HT-29 (cell line): Measurements from ENCODE around the gene CACNA1C. TPM values are rescaled to one million over a fixed set of nuclear protein-coding genes. Genes with fewer than 3 reads are reported as not detected.

Experiments used
- DNase-seq: peaks from one replicate; pipeline ENCODE4 v3.0.0-alpha.2; 2015; ENCODE audit warnings: low spot score
- total RNA-seq: library from RNA; depleted of rRNA; stranded (reverse); fragments of >200 nt; shearing (Covaris generic); gene quantifications from 2 replicates; pipeline ENCODE4 v1.2.3, GENCODE V29; 2014

Gene CACNA1C
- total RNA-seq, 1 experiment from 2014 or later = under 0.01 TPM

- no peak for DNase-seq
These were observed 585.7 kb downstream of the CACNA1C start for GRCh38 chr12:2638273-2639019.

GRCh38 chr12:2639020-2639298 is 586.2 kb downstream of the CACNA1C start:
- DNase-seq = no peak

DNA sequence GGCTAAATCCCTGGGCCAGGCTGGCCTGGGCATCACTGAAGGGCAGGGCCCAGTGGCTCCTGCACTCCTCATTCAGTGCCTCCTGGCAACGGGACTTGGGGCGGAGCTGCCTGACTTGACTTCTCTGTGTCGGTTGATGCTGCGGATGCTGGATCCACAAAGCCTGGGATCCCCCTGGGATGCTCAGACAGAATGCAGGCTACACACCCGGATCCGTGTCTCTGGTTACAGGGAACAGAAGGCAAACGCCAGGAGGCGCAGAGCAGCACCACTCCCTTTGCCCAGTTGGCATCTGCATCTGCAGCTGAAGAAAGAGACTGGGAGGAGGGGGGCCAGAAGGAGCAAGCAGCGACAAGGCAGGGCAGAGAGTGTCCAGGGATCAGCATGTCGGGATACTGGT is 587.5 kb downstream of the CACNA1C start:
- DNase-seq = no peak

- no peak for DNase-seq
These were observed 587.9 kb downstream of the CACNA1C start for GRCh38 chr12:2640709-2641108.

GRCh38 chr12:2641207-2641606 is 588.4 kb downstream of the CACNA1C start:
- peak; percentile 21 for DNase-seq

GRCh38 chr12:2641761-2642160 is 589.0 kb downstream of the CACNA1C start:
- no peak for DNase-seq

- DNase-seq = no peak
These were observed 589.5 kb downstream of the CACNA1C start for GRCh38 chr12:2642176-2642892.

DNA sequence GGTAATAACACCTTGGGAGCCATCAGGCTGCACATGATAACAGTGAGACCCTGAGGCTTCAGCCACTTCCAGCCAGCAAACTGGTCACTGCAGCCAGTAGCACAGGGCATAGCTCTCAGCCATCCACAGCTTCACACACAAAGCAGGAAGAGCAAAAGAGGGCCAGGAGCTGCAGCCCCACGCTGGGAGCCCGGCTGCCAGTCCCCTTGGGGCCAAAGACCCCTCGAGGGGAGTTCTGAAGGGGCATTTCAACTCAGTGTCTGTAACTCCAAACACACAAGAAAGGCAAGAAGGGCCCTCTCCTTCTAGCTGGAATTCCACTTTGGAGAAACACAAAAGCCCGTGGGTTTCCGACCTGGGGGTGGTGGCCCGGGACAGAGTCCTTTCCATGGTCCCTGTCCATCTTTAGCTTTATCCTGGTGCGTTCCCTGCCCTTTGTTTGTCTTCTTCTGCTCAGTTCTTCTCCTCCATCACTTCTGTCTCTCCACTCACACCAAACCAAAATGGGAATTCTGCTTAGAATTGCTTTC is 590.2 kb downstream of the CACNA1C start:
- no peak for DNase-seq

- DNase-seq = no peak
These were observed 590.9 kb downstream of the CACNA1C start for GRCh38 chr12:2643576-2644135.

GRCh38 chr12:2644683-2645405 is 592.1 kb downstream of the CACNA1C start:
- DNase-seq = no peak

- DNase-seq = no peak
These were observed 592.7 kb downstream of the CACNA1C start for GRCh38 chr12:2645460-2645859.

DNA sequence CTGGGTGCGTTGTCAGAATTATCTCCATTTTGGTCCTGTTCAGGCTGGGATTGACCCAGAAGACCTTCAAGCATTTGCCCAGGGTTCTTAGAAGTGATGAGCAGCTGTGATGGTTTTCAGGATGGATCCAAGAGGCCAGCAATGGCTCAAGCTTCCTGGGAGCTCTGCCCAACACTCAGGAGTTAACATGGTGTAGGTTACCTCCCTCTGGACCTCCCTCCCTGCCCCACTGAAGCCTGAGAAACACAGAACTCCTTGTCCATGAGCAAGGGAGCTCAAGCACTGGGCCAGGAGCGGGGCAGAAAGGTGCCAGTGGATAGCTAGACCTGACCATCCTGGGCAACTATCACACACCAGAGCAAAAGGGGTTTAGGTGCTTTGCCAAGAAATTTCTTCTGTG is 593.6 kb downstream of the CACNA1C start:
- no peak for DNase-seq

- no peak for DNase-seq
These were observed 594.4 kb downstream of the CACNA1C start for GRCh38 chr12:2647186-2647585.

GRCh38 chr12:2648406-2648805 is 595.6 kb downstream of the CACNA1C start:
- DNase-seq = no peak

- no peak for DNase-seq
These were observed 596.6 kb downstream of the CACNA1C start for GRCh38 chr12:2649201-2650030.

- no peak for DNase-seq
These were observed 597.7 kb downstream of the CACNA1C start for GRCh38 chr12:2650261-2651067.

DNA sequence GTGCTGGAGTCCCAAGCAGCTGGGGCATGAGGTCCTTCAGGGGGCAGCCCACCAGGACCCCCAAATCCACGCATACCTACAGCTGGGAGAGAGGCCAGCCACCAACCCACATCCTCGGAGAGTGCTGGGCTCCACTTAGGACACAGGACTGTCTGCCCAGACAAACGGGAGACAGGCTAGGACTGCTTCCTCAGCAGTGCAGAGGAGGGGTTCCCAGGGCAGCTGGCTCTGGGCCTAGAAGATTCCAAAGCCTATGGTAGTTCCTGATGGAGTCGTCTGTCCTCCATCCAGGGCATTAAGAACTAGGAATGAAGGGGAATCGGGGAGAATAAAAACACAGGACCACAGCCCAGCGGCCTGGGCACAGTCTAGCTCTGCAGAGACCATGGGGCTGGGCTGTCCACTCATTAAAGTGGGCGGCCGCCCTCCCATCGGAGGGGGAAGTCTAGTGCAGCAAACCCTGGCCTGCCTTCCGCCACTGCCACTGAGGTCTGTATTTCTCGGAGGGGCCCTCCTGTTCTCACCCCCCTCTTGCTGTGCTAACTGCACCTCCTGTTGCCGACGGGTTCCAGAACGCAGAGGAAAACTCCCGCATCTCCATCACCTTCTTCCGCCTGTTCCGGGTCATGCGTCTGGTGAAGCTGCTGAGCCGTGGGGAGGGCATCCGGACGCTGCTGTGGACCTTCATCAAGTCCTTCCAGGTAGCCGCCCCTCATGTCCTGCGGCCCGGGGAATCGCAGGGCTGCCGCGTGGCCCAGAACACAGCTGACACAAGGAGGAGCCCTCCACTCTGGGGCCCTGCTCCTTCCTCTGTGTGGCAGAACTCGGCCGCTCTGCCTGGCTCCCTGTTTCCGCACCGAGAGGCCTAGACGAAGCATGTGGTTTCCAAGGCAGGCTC is 598.5 kb downstream of the CACNA1C start:
- no peak for DNase-seq

- DNase-seq = no peak
These were observed 599.2 kb downstream of the CACNA1C start for GRCh38 chr12:2652011-2652400.

- DNase-seq = no peak
These were observed 599.8 kb downstream of the CACNA1C start for GRCh38 chr12:2652401-2653081.
